Keratinocyte (primary cell): Measurements from ENCODE around the gene TTC28.

Source experiments
- CTCF ChIP-seq, 3 experiments: IDR thresholded peaks in 1 of 3; conservative IDR thresholded peaks in 1 of 3; optimal IDR thresholded peaks in 1 of 3; 2 replicates in 2 of 3; 3 replicates in 1 of 3; pipeline versions ENCODE3 to v1.5.1; 2011; ENCODE audit warnings: low read length in 3 of 3, mild to moderate bottlenecking in 3 of 3, moderate library complexity in 2 of 3, control low read depth in 1 of 3, inconsistent platforms in 1 of 3; ENCODE audit not compliant: insufficient read depth in 2 of 3; ENCODE audit errors: extremely low read depth in 1 of 3
- EZH2 ChIP-seq: IDR thresholded peaks from one replicate; pipeline ENCODE4 v1.6.1; 2012; ENCODE audit warnings: inconsistent platforms, mild to moderate bottlenecking, low read length, moderate library complexity

- TF ChIP-seq EZH2 (no peak), CTCF (optimal IDR thresholded peaks at IDR 0.05 in 1 of 3, IDR thresholded peaks at IDR 0.05 in 1 of 3, conservative IDR thresholded peaks at IDR 0.05 in 1 of 3; ENCODE audit: extremely low read depth in 1 of 3, insufficient read depth in 2 of 3, low read length in 3 of 3) (peak; percentile 36 to 52 (median 51))
Observed at GRCh38 chr22:28112548-28113043, 567.0 kb downstream of the TTC28 start.
